ENCODE data around the gene ASGR1. TPM values are rescaled to one million over a fixed set of nuclear protein-coding genes. Genes with fewer than 3 reads are reported as not detected.
"Not testable (repeated sequence)": the region's sequence is repeated elsewhere in the genome, so short reads cannot be mapped to it uniquely, and the experiment has no call there.

Gene ASGR1
- total RNA-seq, 3 donors from 2014 or later, result 0.35 to 1.6 (median 1.2) TPM

DNA sequence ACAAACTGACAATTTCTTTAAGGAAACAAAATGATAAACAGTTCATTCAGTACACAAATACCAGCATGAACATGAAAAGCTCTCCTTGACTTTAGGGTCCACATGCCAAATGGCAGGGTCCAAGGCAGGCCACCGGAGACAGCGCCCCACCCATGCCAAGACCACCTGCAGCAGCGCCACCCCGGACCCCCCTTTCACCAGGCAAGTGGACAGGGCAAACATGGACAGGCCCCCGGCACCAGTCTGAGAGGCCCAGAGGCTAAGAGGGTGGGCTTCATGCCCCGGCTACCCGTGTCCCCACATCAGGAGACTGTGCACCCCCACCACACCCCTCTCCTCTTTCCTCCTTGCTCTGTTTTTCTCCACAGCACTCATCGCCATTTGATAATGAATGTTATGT, 49.9 kb downstream of the ASGR1 start:
- H3K36me3 ChIP-seq (ENCODE audit: low read depth), result no peaks in the 10 kb centered on the region
- DNase-seq (no peak), ATAC-seq (no peak)
- TF ChIP-seq, protein P1, sequence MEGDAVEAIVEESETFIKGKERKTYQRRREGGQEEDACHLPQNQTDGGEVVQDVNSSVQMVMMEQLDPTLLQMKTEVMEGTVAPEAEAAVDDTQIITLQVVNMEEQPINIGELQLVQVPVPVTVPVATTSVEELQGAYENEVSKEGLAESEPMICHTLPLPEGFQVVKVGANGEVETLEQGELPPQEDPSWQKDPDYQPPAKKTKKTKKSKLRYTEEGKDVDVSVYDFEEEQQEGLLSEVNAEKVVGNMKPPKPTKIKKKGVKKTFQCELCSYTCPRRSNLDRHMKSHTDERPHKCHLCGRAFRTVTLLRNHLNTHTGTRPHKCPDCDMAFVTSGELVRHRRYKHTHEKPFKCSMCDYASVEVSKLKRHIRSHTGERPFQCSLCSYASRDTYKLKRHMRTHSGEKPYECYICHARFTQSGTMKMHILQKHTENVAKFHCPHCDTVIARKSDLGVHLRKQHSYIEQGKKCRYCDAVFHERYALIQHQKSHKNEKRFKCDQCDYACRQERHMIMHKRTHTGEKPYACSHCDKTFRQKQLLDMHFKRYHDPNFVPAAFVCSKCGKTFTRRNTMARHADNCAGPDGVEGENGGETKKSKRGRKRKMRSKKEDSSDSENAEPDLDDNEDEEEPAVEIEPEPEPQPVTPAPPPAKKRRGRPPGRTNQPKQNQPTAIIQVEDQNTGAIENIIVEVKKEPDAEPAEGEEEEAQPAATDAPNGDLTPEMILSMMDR (IDR thresholded peaks at IDR 0.05), result no peak
- no peaks in the 10 kb centered on the region for H3K9me3 ChIP-seq
- intact Hi-C loops (cut with DNase I, micrococcal nuclease), result no loop called here
- no peak overlapping the region for H3K4me3 ChIP-seq
- no peaks in the 10 kb centered on the region for H3K4me1 ChIP-seq (ENCODE audit: low read depth)

DNA sequence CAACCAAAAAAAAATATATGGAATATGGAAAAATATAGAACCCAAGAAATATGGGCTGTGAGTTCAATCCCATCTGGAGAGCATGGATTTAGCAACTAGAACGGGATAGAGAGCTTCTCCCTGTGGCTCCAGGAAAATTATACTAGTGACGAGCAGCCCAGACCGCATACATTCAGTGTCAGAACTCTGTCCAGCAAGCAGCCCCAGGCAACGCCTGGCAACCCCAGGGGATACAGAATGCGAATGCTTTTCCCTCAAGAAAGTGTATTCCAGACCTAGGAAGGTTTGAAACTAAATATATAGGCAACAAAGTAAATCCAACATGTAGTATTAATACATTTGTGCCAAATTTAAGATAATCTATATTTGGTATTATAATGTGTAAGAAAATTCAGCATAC, 51.0 kb downstream of the ASGR1 start:
- TF ChIP-seq, protein P1 (IDR thresholded peaks at IDR 0.05), result no peak
- intact Hi-C loops (cut with DNase I, micrococcal nuclease), result no loop called here
- H3K9me3 ChIP-seq, result no peaks in the 10 kb centered on the region
- no peak overlapping the region for H3K4me3 ChIP-seq
- DNase-seq, result no peak
- no peak for ATAC-seq
- H3K4me1 ChIP-seq (ENCODE audit: low read depth), result no peaks in the 10 kb centered on the region
- no peaks in the 10 kb centered on the region for H3K36me3 ChIP-seq (ENCODE audit: low read depth)

DNA sequence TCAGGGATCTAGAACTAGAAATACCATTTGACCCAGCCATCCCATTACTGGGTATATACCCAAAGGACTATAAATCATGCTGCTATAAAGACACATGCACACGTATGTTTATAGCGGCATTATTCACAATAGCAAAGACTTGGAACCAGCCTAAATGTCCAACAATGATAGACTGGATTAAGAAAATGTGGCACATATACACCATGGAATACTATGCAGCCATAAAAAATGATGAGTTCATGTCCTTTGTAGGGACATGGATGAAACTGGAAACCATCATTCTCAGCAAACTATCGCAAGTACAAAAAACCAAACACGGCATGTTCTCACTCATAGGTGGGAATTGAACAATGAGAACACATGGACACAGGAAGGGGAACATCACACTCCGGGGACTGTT, 51.7 kb downstream of the ASGR1 start:
- H3K4me1 ChIP-seq (ENCODE audit: low read depth); intact Hi-C loops (cut with DNase I, micrococcal nuclease); H3K4me3 ChIP-seq; DNase-seq; ATAC-seq; H3K36me3 ChIP-seq (ENCODE audit: low read depth); H3K9me3 ChIP-seq: not testable (repeated sequence)

DNA sequence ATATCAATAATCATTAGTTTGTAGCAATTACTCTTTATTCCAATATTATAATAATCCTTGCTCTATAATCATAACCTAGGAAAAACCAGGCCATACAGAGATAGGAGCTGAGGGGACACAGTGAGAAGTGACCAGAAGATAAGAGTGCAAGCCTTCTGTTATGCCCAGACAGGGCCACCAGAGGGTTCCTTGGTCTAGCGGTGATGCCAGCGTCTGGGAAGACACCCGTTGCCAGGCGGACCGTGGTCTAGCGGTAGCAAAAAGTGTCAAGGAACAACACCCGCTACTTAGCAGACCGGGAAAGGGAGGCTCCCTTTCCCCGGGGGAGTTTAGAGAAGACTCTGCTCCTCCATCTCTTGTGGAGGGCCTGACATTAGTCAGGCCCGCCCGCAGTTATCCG, 52.8 kb downstream of the ASGR1 start:
- H3K9me3 ChIP-seq; H3K4me1 ChIP-seq (ENCODE audit: low read depth); H3K36me3 ChIP-seq (ENCODE audit: low read depth); intact Hi-C loops (cut with DNase I, micrococcal nuclease); H3K4me3 ChIP-seq; DNase-seq; ATAC-seq: not testable (repeated sequence)

DNA sequence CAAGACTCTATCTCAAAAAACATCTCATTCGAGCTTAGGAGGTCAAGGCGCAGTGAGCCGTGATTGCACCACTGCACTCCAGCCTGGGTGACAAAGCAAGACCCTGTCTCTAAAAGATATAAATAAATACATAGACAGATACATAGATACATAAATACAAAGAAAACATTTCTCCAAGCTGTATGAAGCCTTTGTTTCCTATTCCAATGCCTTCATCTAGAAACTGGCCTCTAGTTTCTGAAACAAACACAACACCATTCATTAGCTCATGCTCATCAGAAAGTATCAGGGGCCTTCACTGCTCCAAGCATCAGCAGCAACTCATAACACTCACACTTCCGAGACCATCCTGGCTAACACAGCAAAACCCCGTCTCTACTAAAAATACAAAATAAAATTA, 54.2 kb downstream of the ASGR1 start:
- H3K4me1 ChIP-seq (ENCODE audit: low read depth), result no peaks in the 10 kb centered on the region
- no peaks in the 10 kb centered on the region for H3K9me3 ChIP-seq
- DNase-seq (no peak), ATAC-seq (no peak)
- TF ChIP-seq, protein P1 (IDR thresholded peaks at IDR 0.05), result no peak
- intact Hi-C loops (cut with DNase I, micrococcal nuclease), result no loop called here
- no peak overlapping the region for H3K4me3 ChIP-seq
- no peaks in the 10 kb centered on the region for H3K36me3 ChIP-seq (ENCODE audit: low read depth)

DNA sequence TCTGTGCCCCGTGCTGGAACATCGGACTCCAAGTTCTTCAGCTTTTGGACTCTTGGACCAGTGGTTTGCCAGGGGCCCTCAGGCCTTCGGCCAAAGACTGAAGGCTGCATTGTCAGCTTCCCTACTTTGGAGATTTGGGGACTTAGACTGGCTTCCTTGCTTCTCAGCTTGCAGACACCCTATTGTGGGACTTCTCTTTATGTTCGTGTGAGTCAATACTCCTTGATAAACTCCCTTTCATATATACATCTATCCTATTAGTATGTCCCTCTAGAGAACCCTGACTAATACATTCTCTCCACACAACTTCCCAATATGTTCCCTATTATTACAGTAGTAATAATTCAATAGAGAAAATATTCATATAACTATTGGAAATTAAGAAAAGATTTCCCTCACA, 55.3 kb downstream of the ASGR1 start:
- TF ChIP-seq, protein P1 (IDR thresholded peaks at IDR 0.05), result no peak
- no peaks in the 10 kb centered on the region for H3K36me3 ChIP-seq (ENCODE audit: low read depth)
- intact Hi-C loops (cut with DNase I, micrococcal nuclease), result no loop called here
- no peaks in the 10 kb centered on the region for H3K9me3 ChIP-seq
- DNase-seq (no peak), ATAC-seq (no peak)
- H3K4me1 ChIP-seq (ENCODE audit: low read depth), result no peaks in the 10 kb centered on the region
- no peak overlapping the region for H3K4me3 ChIP-seq

Small RNA genes lying within 50 kb of the gene (microRNA-seq; reads per million reads assigned to microRNA genes)
- 884 reads per million, percentile 82 among the genes with 10 or more reads in this experiment for gene MIR324

Other genes with a start within 250 kb of the ASGR1 start
- gene ALOX12, start 183.3 kb downstream of the ASGR1 start, total RNA-seq, result under 1 TPM in 2 of 3 donors, not detected in 1; 0.25 to 0.26 TPM
- gene RNASEK, start 166.7 kb downstream of the ASGR1 start, total RNA-seq, result 100 to 1,000 TPM; 169 to 201 (median 185) TPM
- 1 to 10 TPM; 2.5 to 9.2 (median 2.8) TPM for gene BCL6B, start 156.3 kb downstream of the ASGR1 start, total RNA-seq
- gene SLC16A13, start 143.4 kb downstream of the ASGR1 start, total RNA-seq, result 1 to 10 TPM; 3.8 to 7.3 (median 6.6) TPM
- 1 to 10 TPM in 2 of 3 donors, under 1 TPM in 1; 0.55 to 1.7 (median 1.3) TPM for gene SLC16A11, start 135.3 kb downstream of the ASGR1 start, total RNA-seq
- gene CLEC10A, start 99.1 kb downstream of the ASGR1 start, total RNA-seq, result 10 to 100 TPM in 1 of 3 donors, 1 to 10 TPM in 2; 3.1 to 15.1 (median 8.9) TPM
- under 1 TPM in 1 of 3 donors, not detected in 2; 0.96 TPM for gene ASGR2, start 64.5 kb downstream of the ASGR1 start, total RNA-seq
- gene DLG4, start 40.5 kb upstream of the ASGR1 start, total RNA-seq, result 10 to 100 TPM in 1 of 3 donors, 1 to 10 TPM in 2; 4.1 to 34.5 (median 6.6) TPM
- 1,000 to 10,000 TPM in 1 of 3 donors, 100 to 1,000 TPM in 2; 729 to 1,007 (median 804) TPM for gene ACADVL, start 40.6 kb upstream of the ASGR1 start, total RNA-seq
- gene DVL2, start 55.1 kb upstream of the ASGR1 start, total RNA-seq, result 10 to 100 TPM; 33.4 to 52.0 (median 36.0) TPM
- gene PHF23, start 60.1 kb upstream of the ASGR1 start, total RNA-seq, result 10 to 100 TPM; 36.0 to 49.8 (median 36.8) TPM
- gene GABARAP, start 63.1 kb upstream of the ASGR1 start, total RNA-seq, result 100 to 1,000 TPM; 424 to 499 (median 484) TPM
- 100 to 1,000 TPM; 117 to 123 (median 117) TPM for gene CTDNEP1, start 72.4 kb upstream of the ASGR1 start, total RNA-seq
- 10 to 100 TPM; 34.9 to 45.6 (median 42.2) TPM for gene ELP5, start 72.8 kb upstream of the ASGR1 start, total RNA-seq
- 1,000 to 10,000 TPM in 1 of 3 donors, 100 to 1,000 TPM in 2; 586 to 1,244 (median 934) TPM for gene CLDN7, start 83.1 kb upstream of the ASGR1 start, total RNA-seq
- gene SLC2A4, start 102.3 kb upstream of the ASGR1 start, total RNA-seq, result 10 to 100 TPM in 1 of 3 donors, 1 to 10 TPM in 2; 5.3 to 78.2 (median 6.1) TPM
- gene YBX2, start 115.3 kb upstream of the ASGR1 start, total RNA-seq, result 10 to 100 TPM; 17.9 to 71.4 (median 37.8) TPM
- gene EIF5A, start 128.3 kb upstream of the ASGR1 start, total RNA-seq, result 100 to 1,000 TPM; 281 to 492 (median 313) TPM
- gene GPS2, start 136.0 kb upstream of the ASGR1 start, total RNA-seq, result 10 to 100 TPM; 68.1 to 89.8 (median 83.2) TPM
- 10 to 100 TPM; 39.0 to 59.1 (median 44.9) TPM for gene NEURL4, start 150.0 kb upstream of the ASGR1 start, total RNA-seq
- 10 to 100 TPM in 2 of 3 donors, 1 to 10 TPM in 1; 9.2 to 16.5 (median 11.2) TPM for gene ACAP1, start 157.2 kb upstream of the ASGR1 start, total RNA-seq
- gene KCTD11, start 172.8 kb upstream of the ASGR1 start, total RNA-seq, result 10 to 100 TPM in 1 of 3 donors, 1 to 10 TPM in 2; 8.2 to 10.3 (median 8.5) TPM
- under 1 TPM in 1 of 3 donors, not detected in 2; 0.26 TPM for gene TMEM95, start 175.8 kb upstream of the ASGR1 start, total RNA-seq
- 10 to 100 TPM; 16.4 to 29.5 (median 20.7) TPM for gene TNK1, start 201.7 kb upstream of the ASGR1 start, total RNA-seq
- gene PLSCR3, start 215.2 kb upstream of the ASGR1 start, total RNA-seq, result 10 to 100 TPM in 2 of 3 donors, 1 to 10 TPM in 1; 5.5 to 21.6 (median 16.4) TPM
- gene TMEM256, start 224.7 kb upstream of the ASGR1 start, total RNA-seq, result 10 to 100 TPM; 51.9 to 85.1 (median 64.9) TPM
- 10 to 100 TPM in 1 of 3 donors, 1 to 10 TPM in 2; 2.9 to 38.0 (median 6.7) TPM for gene NLGN2, start 228.5 kb upstream of the ASGR1 start, total RNA-seq
- gene SPEM1, start 241.0 kb upstream of the ASGR1 start, total RNA-seq, result not detected
- not detected for gene SPEM2, start 246.2 kb upstream of the ASGR1 start, total RNA-seq
- not detected for gene SPEM3, start 249.5 kb upstream of the ASGR1 start, total RNA-seq

Data from mucosa of descending colon (tissue), 3 donors.